Thymus (tissue), 11 donors: ENCODE measurements around the gene DCLK1. TPM values are rescaled to one million over a fixed set of nuclear protein-coding genes. Genes with fewer than 3 reads are reported as not detected.

Source experiments
- DNase-seq, 9 donors: peaks; one replicate each; pipeline ENCODE4 v3.0.0-alpha.2; 2013; ENCODE audit warnings: low spot score in 9 of 9, low read depth in 6 of 9, missing footprints in 1 of 9
- H3K27ac ChIP-seq, 2 donors: one replicate each; pipeline ENCODE4 v1.5.1; 2013; ENCODE audit warnings: control low read depth in 1 of 2, low read depth in 1 of 2, low read length in 1 of 2, mild to moderate bottlenecking in 1 of 2, moderate library complexity in 1 of 2
- H3K27me3 ChIP-seq, 2 donors: one replicate each; pipeline ENCODE4 v1.5.1; 2013; ENCODE audit warnings: low read length in 1 of 2; ENCODE audit not compliant: control insufficient read depth in 2 of 2, insufficient read depth in 1 of 2
- H3K36me3 ChIP-seq, 2 donors: one replicate each; pipeline ENCODE4 v1.5.1; 2013; ENCODE audit warnings: low read length in 1 of 2, mild to moderate bottlenecking in 1 of 2, moderate library complexity in 1 of 2; ENCODE audit not compliant: control insufficient read depth in 2 of 2, insufficient read depth in 2 of 2
- H3K4me1 ChIP-seq, 2 donors: one replicate each; pipeline ENCODE4 v1.5.1; 2013; ENCODE audit warnings: low read length in 2 of 2; ENCODE audit not compliant: control insufficient read depth in 2 of 2, insufficient read depth in 2 of 2
- H3K4me3 ChIP-seq, 2 donors: one replicate each; pipeline ENCODE4 v1.5.1; 2013; ENCODE audit warnings: low read length in 2 of 2, control low read depth in 1 of 2, mild to moderate bottlenecking in 1 of 2
- H3K9me3 ChIP-seq, 2 donors: one replicate each; pipeline ENCODE4 v1.5.1; 2013; ENCODE audit warnings: low read length in 1 of 2, mild to moderate bottlenecking in 1 of 2; ENCODE audit not compliant: control insufficient read depth in 2 of 2, insufficient read depth in 1 of 2
- WGBS: extraction: QIAGEN DNeasy Blood & Tissue Kit; methylation state at CpG from one replicate; pipeline ENCODE4 v1.1.7; 2013; 5-methylcytosine and 5-hydroxymethylcytosine counted together
- polyA plus RNA-seq: library from polyadenylated mRNA; stranded (reverse); fragments of 200-250 nt; gene quantifications from one replicate; pipeline ENCODE4 v1.2.3, GENCODE V29; 2013
- total RNA-seq: library from RNA; stranded (reverse); fragments of 120-200 nt; gene quantifications from one replicate; pipeline ENCODE4 v1.2.4, GENCODE V29; 2013
- donor health status: healthy.

The DCLK1 gene
- total and polyA plus RNA-seq, 2 donors: 2.5 to 2.9 TPM

- DNase-seq: no peak
- Histone ChIP-seq H3K27me3 (no peaks in the 10 kb centered on the region), H3K9me3 (no peaks in the 10 kb centered on the region), H3K27ac (no peak overlapping the region), H3K36me3 (no peaks in the 10 kb centered on the region), H3K4me1 (no peaks in the 10 kb centered on the region), H3K4me3 (no peak overlapping the region)
- 48% methylated on average over 2 of the region's 2 CpGs for WGBS
Observed at GRCh38 chr13:35736876-35737275, 394.3 kb downstream of the DCLK1 start.

- H3K4me1 ChIP-seq: peaks cover 0 to 3% of the 10 kb centered on the region in 2 donors
- H3K4me3 ChIP-seq: no peak overlapping the region
- H3K27ac ChIP-seq: peak overlapping the region in 1 of 2 donors; percentile 18
- no peaks in the 10 kb centered on the region for H3K9me3 ChIP-seq
- no peaks in the 10 kb centered on the region for H3K36me3 ChIP-seq
- no peaks in the 10 kb centered on the region for H3K27me3 ChIP-seq
- WGBS: 84% methylated on average over 4 of the region's 4 CpGs
- no peak for DNase-seq
Observed at GRCh38 chr13:35733827-35734226, 397.4 kb downstream of the DCLK1 start.

- peaks cover 0 to 3% of the 10 kb centered on the region in 2 donors for H3K4me1 ChIP-seq
- H3K27ac ChIP-seq: no peak overlapping the region
- 94% methylated on average over 4 of the region's 4 CpGs for WGBS
- H3K4me3 ChIP-seq: no peak overlapping the region
- no peak for DNase-seq
- no peaks in the 10 kb centered on the region for H3K9me3 ChIP-seq
- H3K36me3 ChIP-seq: no peaks in the 10 kb centered on the region
- H3K27me3 ChIP-seq: no peaks in the 10 kb centered on the region
Observed at GRCh38 chr13:35732565-35732964, 398.6 kb downstream of the DCLK1 start.

GRCh38 chr13:35731471-35731870 is 399.7 kb downstream of the DCLK1 start:
- WGBS: 94% methylated on average over 4 of the region's 4 CpGs
- H3K36me3 ChIP-seq: no peaks in the 10 kb centered on the region
- DNase-seq: no peak
- H3K27me3 ChIP-seq: no peaks in the 10 kb centered on the region
- peaks cover 0 to 3% of the 10 kb centered on the region in 2 donors for H3K4me1 ChIP-seq
- no peak overlapping the region for H3K4me3 ChIP-seq
- no peaks in the 10 kb centered on the region for H3K9me3 ChIP-seq
- H3K27ac ChIP-seq: no peak overlapping the region

GRCh38 chr13:35729926-35730627 is 401.1 kb downstream of the DCLK1 start:
- Histone ChIP-seq H3K27me3 (no peaks in the 10 kb centered on the region), H3K36me3 (no peaks in the 10 kb centered on the region), H3K27ac (no peak overlapping the region), H3K4me1 (peaks cover 0 to 3% of the 10 kb centered on the region in 2 donors), H3K9me3 (no peaks in the 10 kb centered on the region), H3K4me3 (no peak overlapping the region)
- 90% methylated on average over 5 of the region's 5 CpGs for WGBS
- peak in 1 of 9 donors; percentile 13 for DNase-seq

- no peak for DNase-seq
- Histone ChIP-seq H3K9me3 (no peaks in the 10 kb centered on the region), H3K27ac (no peak overlapping the region), H3K4me3 (no peak overlapping the region), H3K27me3 (no peaks in the 10 kb centered on the region), H3K36me3 (no peaks in the 10 kb centered on the region), H3K4me1 (peaks cover 0 to 3% of the 10 kb centered on the region in 2 donors)
- 75% methylated on average over 6 of the region's 6 CpGs for WGBS
Observed at GRCh38 chr13:35727881-35728280, 403.3 kb downstream of the DCLK1 start.

- DNase-seq: peak in 1 of 9 donors; percentile 11
Observed at GRCh38 chr13:35724446-35724845, 406.7 kb downstream of the DCLK1 start.

GRCh38 chr13:35723821-35724220 is 407.4 kb downstream of the DCLK1 start:
- no peak for DNase-seq
- H3K36me3 ChIP-seq: no peaks in the 10 kb centered on the region
- H3K9me3 ChIP-seq: no peaks in the 10 kb centered on the region
- no peaks in the 10 kb centered on the region for H3K4me1 ChIP-seq
- 85% methylated on average over 5 of the region's 5 CpGs for WGBS
- H3K4me3 ChIP-seq: no peak overlapping the region
- H3K27ac ChIP-seq: peak overlapping the region in 1 of 2 donors; percentile 69
- no peaks in the 10 kb centered on the region for H3K27me3 ChIP-seq

More at GRCh38 chr13:35724446-35724845, 406.7 kb downstream of the DCLK1 start:
- H3K9me3 ChIP-seq: no peaks in the 10 kb centered on the region
- WGBS: 91% methylated on average over 6 of the region's 6 CpGs
- H3K27me3 ChIP-seq: no peaks in the 10 kb centered on the region
- no peak overlapping the region for H3K4me3 ChIP-seq
- no peaks in the 10 kb centered on the region for H3K36me3 ChIP-seq
- H3K27ac ChIP-seq: no peak overlapping the region
- H3K4me1 ChIP-seq: no peaks in the 10 kb centered on the region

- 65% methylated on average over 5 of the region's 5 CpGs for WGBS
- no peak for DNase-seq
- Histone ChIP-seq H3K36me3 (no peaks in the 10 kb centered on the region), H3K27me3 (no peaks in the 10 kb centered on the region), H3K9me3 (no peaks in the 10 kb centered on the region), H3K27ac (no peak overlapping the region), H3K4me1 (no peaks in the 10 kb centered on the region), H3K4me3 (no peak overlapping the region)
Observed at GRCh38 chr13:35723053-35723461, 408.1 kb downstream of the DCLK1 start.
